A549 (cell line): ENCODE data around the gene CETP. TPM values are rescaled to one million over a fixed set of nuclear protein-coding genes. Genes with fewer than 3 reads are reported as not detected.

Source experiments
- ATAC-seq, 2 experiments: fragments of 200-7000 bp in 1 of 2; fragments of >200 bp in 1 of 2; cut with Nextera tagmentation in 1 of 2; cut with Tn5 transposase in 1 of 2; 3 replicates each; pipeline versions ENCODE4 v1.8.0 to v1.9.1; 2018 to 2020; ENCODE audit warnings: mild to moderate bottlenecking in 1 of 2, moderate library complexity in 1 of 2
- CTCF ChIA-PET: fragments of 300-600 bp; sonication (Branson Sonifier 250); formaldehyde crosslinking; extraction: SDS; loops from one replicate; lab custom pipeline; 2021; ENCODE audit warnings: antibody characterized with exemption, inconsistent platforms; lab: Yijun Ruan, JAX
- POLR2A ChIA-PET: fragments of 350-600 bp; formaldehyde crosslinking; extraction: SDS; loops from one replicate; lab custom pipeline; 2021; ENCODE audit warnings: antibody characterized with exemption, inconsistent platforms; lab: Yijun Ruan, JAX
- DNase-seq, 2 experiments: peaks; one replicate each; pipeline versions ENCODE4 v3.0.0 to v3.0.0-alpha.2; 2011 to 2016; ENCODE audit warnings: low read depth in 1 of 2, low spot score in 1 of 2
- FAIRE-seq: peaks from 2 replicates; lab custom pipeline; 2011; peaks lifted over from hg19 to GRCh38; lab: Jason Lieb, UNC
- H3K27ac ChIP-seq, 2 experiments: fragments of >200 bp; sonication (Bioruptor Twin); formaldehyde crosslinking; 3 replicates each; pipeline ENCODE4 v1.5.1; 2016 to 2017
- H3K4me1 ChIP-seq: fragments of >200 bp; sonication (Bioruptor Twin); formaldehyde crosslinking; 3 replicates; pipeline ENCODE4 v1.6.1; 2016
- H3K4me2 ChIP-seq: fragments of >200 bp; sonication (Bioruptor Twin); formaldehyde crosslinking; 3 replicates; pipeline ENCODE4 v1.6.1; 2016
- H3K4me3 ChIP-seq: fragments of >200 bp; sonication (Bioruptor Twin); formaldehyde crosslinking; 3 replicates; pipeline ENCODE4 v1.5.1; 2016
- H3K9me3 ChIP-seq: fragments of >200 bp; sonication (Bioruptor Twin); formaldehyde crosslinking; 3 replicates; pipeline ENCODE4 v1.6.1; 2016
- BHLHE40 ChIP-seq: IDR thresholded peaks from 2 replicates; pipeline ENCODE4 v1.6.1; 2012; ENCODE audit warnings: low read depth, low read length, inconsistent platforms
- CEBPB ChIP-seq, 2 experiments: fragments of >200 bp in 1 of 2; sonication (Bioruptor Twin) in 1 of 2; formaldehyde crosslinking in 1 of 2; IDR thresholded peaks; 2 replicates each; pipeline ENCODE4 v1.6.1; 2012 to 2016
- CHD2 ChIP-seq: fragments of 150-350 bp; IDR thresholded peaks from 2 replicates; pipeline ENCODE4 v1.6.1; 2014; ENCODE audit warnings: low read length; ENCODE audit not compliant: partially characterized antibody
- EHF ChIP-seq: fragments of 250-450 bp; sonication (Bioruptor Pico); IDR thresholded peaks from 2 replicates; pipeline ENCODE4 v1.5.0; 2020; ENCODE audit warnings: mild to moderate bottlenecking
- EP300 ChIP-seq, 2 experiments: fragments of >200 bp; sonication (Bioruptor Twin); formaldehyde crosslinking; IDR thresholded peaks; 2 replicates in 1 of 2; 3 replicates in 1 of 2; pipeline ENCODE4 v1.6.1; 2016 to 2017
- ESRRA ChIP-seq: fragments of 150-350 bp; IDR thresholded peaks from 2 replicates; pipeline ENCODE4 v1.6.1; 2014; ENCODE audit warnings: mild to moderate bottlenecking, low read length, borderline replicate concordance
- FOSL2 ChIP-seq, 2 experiments: fragments of 450-650 bp in 1 of 2; fragments of >200 bp in 1 of 2; sonication (Bioruptor Twin) in 1 of 2; formaldehyde crosslinking; IDR thresholded peaks; 2 replicates each; pipeline versions ENCODE4 v1.5.0 to v1.6.1; 2016 to 2020; ENCODE audit warnings: mild to moderate bottlenecking in 1 of 2, moderate library complexity in 1 of 2
- HDAC2 ChIP-seq: fragments of 200-600 bp; sonication (generic); IDR thresholded peaks from 2 replicates; pipeline ENCODE4 v1.6.1; 2016
- JUN ChIP-seq, 2 experiments: fragments of >200 bp; sonication (Bioruptor Twin); formaldehyde crosslinking; IDR thresholded peaks; 2 replicates in 1 of 2; 3 replicates in 1 of 2; pipeline ENCODE4 v1.6.1; 2016 to 2017
- KDM5A ChIP-seq: fragments of 200-600 bp; sonication (generic); IDR thresholded peaks from 2 replicates; pipeline ENCODE4 v1.6.1; 2016; ENCODE audit warnings: antibody characterized with exemption, mild to moderate bottlenecking
- MYC ChIP-seq: IDR thresholded peaks from 2 replicates; pipeline ENCODE4 v1.6.1; 2012; ENCODE audit warnings: mild to moderate bottlenecking, inconsistent platforms, low read length, improper control_type of control experiment, borderline replicate concordance
- PHF8 ChIP-seq: fragments of 200-600 bp; sonication (generic); IDR thresholded peaks from 2 replicates; pipeline ENCODE4 v1.6.1; 2016; ENCODE audit warnings: low read depth, mild to moderate bottlenecking, antibody characterized with exemption, moderate library complexity, borderline replicate concordance
- POLR2A ChIP-seq: IDR thresholded peaks from 2 replicates; pipeline ENCODE4 v1.6.1; 2012; ENCODE audit warnings: mild to moderate bottlenecking, low read length
- RFX5 ChIP-seq: fragments of 450-650 bp; IDR thresholded peaks from 2 replicates; pipeline ENCODE4 v1.7.1; 2014; ENCODE audit warnings: antibody characterized with exemption, mild to moderate bottlenecking, moderate library complexity
- RNF2 ChIP-seq: fragments of 200-600 bp; sonication (generic); IDR thresholded peaks from 2 replicates; pipeline ENCODE4 v1.6.1; 2016; ENCODE audit warnings: low read depth, mild to moderate bottlenecking, antibody characterized with exemption, moderate library complexity, borderline replicate concordance
- TFCP2L1 ChIP-seq: fragments of 250-450 bp; sonication (Bioruptor Pico); IDR thresholded peaks from 2 replicates; pipeline ENCODE4 v1.5.0; 2021; ENCODE audit warnings: mild to moderate bottlenecking
- ZFP36 ChIP-seq: fragments of 450-650 bp; IDR thresholded peaks from 2 replicates; pipeline ENCODE4 v1.6.1; 2014; ENCODE audit warnings: borderline replicate concordance; ENCODE audit not compliant: partially characterized antibody
- ZSCAN20 ChIP-seq: fragments of 250-450 bp; sonication (Bioruptor Pico); IDR thresholded peaks from 2 replicates; pipeline ENCODE4 v1.8.0; 2022; ENCODE audit warnings: mild to moderate bottlenecking, moderate library complexity
- WGBS: methylation state at CpG from one replicate; pipeline ENCODE4 v1.1.6; 2017; ENCODE audit errors: missing lambda C conversion rate; 5-methylcytosine and 5-hydroxymethylcytosine counted together
- polyA plus RNA-seq, 4 experiments: library from polyadenylated mRNA; depleted of rRNA in 3 of 4; stranded (reverse); fragments of >200 nt; fragmentation: RNase III in 1 of 4; extraction: RNeasy Plus Mini Kit Qiagen cat#74134 plus additional on column Dnase treatment in 1 of 4; gene quantifications; 2 replicates in 3 of 4; 3 replicates in 1 of 4; pipeline ENCODE4 v1.2.3, GENCODE V29; 2011 to 2017
- TF ChIP-seq, protein P1 (sequence below): fragments of 150-350 bp; IDR thresholded peaks from 2 replicates; pipeline ENCODE4 v1.6.1; 2014; ENCODE audit warnings: low read depth, mild to moderate bottlenecking, low read length
- TF ChIP-seq, protein P2 (sequence below): IDR thresholded peaks from 2 replicates; pipeline ENCODE4 v1.6.1; 2012; ENCODE audit warnings: low read depth, borderline replicate concordance
- TF ChIP-seq, protein P3 (sequence below): IDR thresholded peaks from 2 replicates; pipeline ENCODE4 v1.6.1; 2012
- TF ChIP-seq, protein P4 (sequence below): fragments of >200 bp; sonication (Bioruptor Twin); formaldehyde crosslinking; IDR thresholded peaks from 3 replicates; pipeline ENCODE4 v1.5.1; 2016
- TF ChIP-seq, protein P5 (sequence below): fragments of >200 bp; sonication (Bioruptor Twin); formaldehyde crosslinking; IDR thresholded peaks from 3 replicates; pipeline ENCODE4 v1.6.1; 2016
- TF ChIP-seq, protein P6 (sequence below): fragments of 200-600 bp; sonication (generic); IDR thresholded peaks from 2 replicates; pipeline ENCODE4 v1.6.1; 2016; ENCODE audit warnings: antibody characterized with exemption, mild to moderate bottlenecking, moderate library complexity
- TF ChIP-seq, protein P7 (sequence below): fragments of 450-650 bp; IDR thresholded peaks from 2 replicates; pipeline ENCODE4 v1.6.1; 2014; ENCODE audit warnings: antibody characterized with exemption
- TF ChIP-seq, protein P8 (sequence below): IDR thresholded peaks from 2 replicates; pipeline ENCODE4 v1.6.1; 2012

The CETP gene
- polyA plus RNA-seq, 2 of the 4 experiments (the other 2 are of a cell fraction) = not detected

DNA sequence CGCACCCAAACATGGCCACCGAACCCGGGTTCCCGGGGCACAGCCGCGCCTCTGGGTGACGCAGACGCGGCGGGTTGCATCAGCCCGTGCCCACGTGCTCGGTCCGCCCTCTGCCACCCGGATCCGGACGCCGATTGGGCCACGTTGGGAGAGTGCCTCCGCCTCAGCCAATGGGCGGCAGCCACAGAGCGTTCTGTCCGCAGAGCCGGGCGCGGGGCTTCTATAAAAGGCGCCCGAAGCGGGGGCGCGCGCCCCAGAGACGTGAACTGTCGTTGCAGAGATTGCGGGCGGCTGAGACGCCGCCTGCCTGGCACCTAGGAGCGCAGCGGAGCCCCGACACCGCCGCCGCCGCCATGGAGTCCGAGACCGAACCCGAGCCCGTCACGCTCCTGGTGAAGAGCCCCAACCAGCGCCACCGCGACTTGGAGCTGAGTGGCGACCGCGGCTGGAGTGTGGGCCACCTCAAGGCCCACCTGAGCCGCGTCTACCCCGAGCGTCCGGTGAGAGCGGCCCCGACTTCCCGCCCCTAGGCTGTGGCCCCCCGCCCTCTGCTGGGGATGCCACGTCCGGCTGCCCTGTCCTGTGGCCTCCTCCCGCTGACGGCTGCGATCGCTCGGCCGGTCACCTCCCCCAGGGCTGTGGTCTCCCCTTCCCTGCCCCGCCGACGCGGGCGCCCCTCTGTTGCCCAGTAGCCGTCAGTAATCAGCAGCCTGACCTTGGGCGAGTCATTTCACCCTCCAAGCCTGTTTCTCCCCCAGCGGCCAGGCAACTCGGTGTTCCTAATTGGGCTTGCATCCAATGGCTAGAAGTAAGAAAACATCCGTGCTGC lies 29.6 kb upstream of the CETP start, which contains the start of gene HERPUD1:
HERPUD1 (plus strand) TSS at position 251 of the 829 bp plus-strand sequence; CDS start at position 354, 103 bp downstream.
- FAIRE-seq = no peak
- CTCF ChIA-PET = interaction anchor here (0.6 to 1.9 kb wide), 6 partner anchors 13 to 142 kb away, joined by 3 to 5 read pairs (median 3); no protein-coding TSS in a partner anchor
- WGBS = 0% methylated on average over 9 of the region's 83 CpGs

More for the DNA sequence above, 29.6 kb upstream of the CETP start, which contains the start of gene HERPUD1:
- Histone ChIP-seq H3K9me3 (no peaks in the 10 kb centered on the region), H3K27ac (peak within 1 kb of the TSS; percentile 94 to 95), H3K4me3 (peak within 1 kb of the TSS; percentile 99), H3K4me1 (peaks cover 41% of the 10 kb centered on the region), H3K4me2 (peak within 1 kb of the TSS; percentile 88)
- POLR2A ChIA-PET = interaction anchor here (0.6 to 1.7 kb wide), 18 partner anchors 8 to 254 kb away, joined by 3 to 26 read pairs (median 4); partner anchors contain the start of genes NUP93, PSME3IP1 and RSPRY1
- TF ChIP-seq ESRRA = 0 out of 2 replicates have a peak, but pooled peaks have one; percentile 30
- TF ChIP-seq RFX5 = 0 out of 2 replicates have a peak, but pooled peaks have one; percentile 45
- TF ChIP-seq EHF (CRISPR knock-in tag) = no peak
- TF ChIP-seq EP300 (IDR thresholded peaks at IDR 0.05) = peak in 1 of 2 experiments; percentile 20; a peak in 1 of 5 replicates
- TF ChIP-seq, protein P1, sequence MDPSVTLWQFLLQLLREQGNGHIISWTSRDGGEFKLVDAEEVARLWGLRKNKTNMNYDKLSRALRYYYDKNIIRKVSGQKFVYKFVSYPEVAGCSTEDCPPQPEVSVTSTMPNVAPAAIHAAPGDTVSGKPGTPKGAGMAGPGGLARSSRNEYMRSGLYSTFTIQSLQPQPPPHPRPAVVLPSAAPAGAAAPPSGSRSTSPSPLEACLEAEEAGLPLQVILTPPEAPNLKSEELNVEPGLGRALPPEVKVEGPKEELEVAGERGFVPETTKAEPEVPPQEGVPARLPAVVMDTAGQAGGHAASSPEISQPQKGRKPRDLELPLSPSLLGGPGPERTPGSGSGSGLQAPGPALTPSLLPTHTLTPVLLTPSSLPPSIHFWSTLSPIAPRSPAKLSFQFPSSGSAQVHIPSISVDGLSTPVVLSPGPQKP = no peak
- peak; percentile 95; the same call in 1 of the 2 replicates for TF ChIP-seq MYC
- TF ChIP-seq CHD2 = no peak
- peak; percentile 83 for TF ChIP-seq POLR2A
- peak; percentile 86 for TF ChIP-seq PHF8
- TF ChIP-seq, protein P2, sequence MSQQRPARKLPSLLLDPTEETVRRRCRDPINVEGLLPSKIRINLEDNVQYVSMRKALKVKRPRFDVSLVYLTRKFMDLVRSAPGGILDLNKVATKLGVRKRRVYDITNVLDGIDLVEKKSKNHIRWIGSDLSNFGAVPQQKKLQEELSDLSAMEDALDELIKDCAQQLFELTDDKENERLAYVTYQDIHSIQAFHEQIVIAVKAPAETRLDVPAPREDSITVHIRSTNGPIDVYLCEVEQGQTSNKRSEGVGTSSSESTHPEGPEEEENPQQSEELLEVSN = peak; percentile 88
- no peak for TF ChIP-seq KDM5A
- TF ChIP-seq, protein P3, sequence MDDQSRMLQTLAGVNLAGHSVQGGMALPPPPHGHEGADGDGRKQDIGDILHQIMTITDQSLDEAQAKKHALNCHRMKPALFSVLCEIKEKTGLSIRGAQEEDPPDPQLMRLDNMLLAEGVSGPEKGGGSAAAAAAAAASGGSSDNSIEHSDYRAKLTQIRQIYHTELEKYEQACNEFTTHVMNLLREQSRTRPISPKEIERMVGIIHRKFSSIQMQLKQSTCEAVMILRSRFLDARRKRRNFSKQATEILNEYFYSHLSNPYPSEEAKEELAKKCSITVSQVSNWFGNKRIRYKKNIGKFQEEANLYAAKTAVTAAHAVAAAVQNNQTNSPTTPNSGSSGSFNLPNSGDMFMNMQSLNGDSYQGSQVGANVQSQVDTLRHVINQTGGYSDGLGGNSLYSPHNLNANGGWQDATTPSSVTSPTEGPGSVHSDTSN = peak; percentile 59; the same call in 1 of the 2 replicates
- TF ChIP-seq, protein P4, sequence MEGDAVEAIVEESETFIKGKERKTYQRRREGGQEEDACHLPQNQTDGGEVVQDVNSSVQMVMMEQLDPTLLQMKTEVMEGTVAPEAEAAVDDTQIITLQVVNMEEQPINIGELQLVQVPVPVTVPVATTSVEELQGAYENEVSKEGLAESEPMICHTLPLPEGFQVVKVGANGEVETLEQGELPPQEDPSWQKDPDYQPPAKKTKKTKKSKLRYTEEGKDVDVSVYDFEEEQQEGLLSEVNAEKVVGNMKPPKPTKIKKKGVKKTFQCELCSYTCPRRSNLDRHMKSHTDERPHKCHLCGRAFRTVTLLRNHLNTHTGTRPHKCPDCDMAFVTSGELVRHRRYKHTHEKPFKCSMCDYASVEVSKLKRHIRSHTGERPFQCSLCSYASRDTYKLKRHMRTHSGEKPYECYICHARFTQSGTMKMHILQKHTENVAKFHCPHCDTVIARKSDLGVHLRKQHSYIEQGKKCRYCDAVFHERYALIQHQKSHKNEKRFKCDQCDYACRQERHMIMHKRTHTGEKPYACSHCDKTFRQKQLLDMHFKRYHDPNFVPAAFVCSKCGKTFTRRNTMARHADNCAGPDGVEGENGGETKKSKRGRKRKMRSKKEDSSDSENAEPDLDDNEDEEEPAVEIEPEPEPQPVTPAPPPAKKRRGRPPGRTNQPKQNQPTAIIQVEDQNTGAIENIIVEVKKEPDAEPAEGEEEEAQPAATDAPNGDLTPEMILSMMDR = 0 out of 3 replicates have a peak, but pooled peaks have one; percentile 8
- TF ChIP-seq TFCP2L1 (CRISPR knock-in tag) = peak; percentile 63
- TF ChIP-seq, protein P5, sequence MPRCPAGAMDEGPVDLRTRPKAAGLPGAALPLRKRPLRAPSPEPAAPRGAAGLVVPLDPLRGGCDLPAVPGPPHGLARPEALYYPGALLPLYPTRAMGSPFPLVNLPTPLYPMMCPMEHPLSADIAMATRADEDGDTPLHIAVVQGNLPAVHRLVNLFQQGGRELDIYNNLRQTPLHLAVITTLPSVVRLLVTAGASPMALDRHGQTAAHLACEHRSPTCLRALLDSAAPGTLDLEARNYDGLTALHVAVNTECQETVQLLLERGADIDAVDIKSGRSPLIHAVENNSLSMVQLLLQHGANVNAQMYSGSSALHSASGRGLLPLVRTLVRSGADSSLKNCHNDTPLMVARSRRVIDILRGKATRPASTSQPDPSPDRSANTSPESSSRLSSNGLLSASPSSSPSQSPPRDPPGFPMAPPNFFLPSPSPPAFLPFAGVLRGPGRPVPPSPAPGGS = peak; percentile 98; the same call in 2 of the 3 replicates
- TF ChIP-seq, protein P6, sequence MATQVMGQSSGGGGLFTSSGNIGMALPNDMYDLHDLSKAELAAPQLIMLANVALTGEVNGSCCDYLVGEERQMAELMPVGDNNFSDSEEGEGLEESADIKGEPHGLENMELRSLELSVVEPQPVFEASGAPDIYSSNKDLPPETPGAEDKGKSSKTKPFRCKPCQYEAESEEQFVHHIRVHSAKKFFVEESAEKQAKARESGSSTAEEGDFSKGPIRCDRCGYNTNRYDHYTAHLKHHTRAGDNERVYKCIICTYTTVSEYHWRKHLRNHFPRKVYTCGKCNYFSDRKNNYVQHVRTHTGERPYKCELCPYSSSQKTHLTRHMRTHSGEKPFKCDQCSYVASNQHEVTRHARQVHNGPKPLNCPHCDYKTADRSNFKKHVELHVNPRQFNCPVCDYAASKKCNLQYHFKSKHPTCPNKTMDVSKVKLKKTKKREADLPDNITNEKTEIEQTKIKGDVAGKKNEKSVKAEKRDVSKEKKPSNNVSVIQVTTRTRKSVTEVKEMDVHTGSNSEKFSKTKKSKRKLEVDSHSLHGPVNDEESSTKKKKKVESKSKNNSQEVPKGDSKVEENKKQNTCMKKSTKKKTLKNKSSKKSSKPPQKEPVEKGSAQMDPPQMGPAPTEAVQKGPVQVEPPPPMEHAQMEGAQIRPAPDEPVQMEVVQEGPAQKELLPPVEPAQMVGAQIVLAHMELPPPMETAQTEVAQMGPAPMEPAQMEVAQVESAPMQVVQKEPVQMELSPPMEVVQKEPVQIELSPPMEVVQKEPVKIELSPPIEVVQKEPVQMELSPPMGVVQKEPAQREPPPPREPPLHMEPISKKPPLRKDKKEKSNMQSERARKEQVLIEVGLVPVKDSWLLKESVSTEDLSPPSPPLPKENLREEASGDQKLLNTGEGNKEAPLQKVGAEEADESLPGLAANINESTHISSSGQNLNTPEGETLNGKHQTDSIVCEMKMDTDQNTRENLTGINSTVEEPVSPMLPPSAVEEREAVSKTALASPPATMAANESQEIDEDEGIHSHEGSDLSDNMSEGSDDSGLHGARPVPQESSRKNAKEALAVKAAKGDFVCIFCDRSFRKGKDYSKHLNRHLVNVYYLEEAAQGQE = peak; percentile 32
- TF ChIP-seq CEBPB (IDR thresholded peaks at IDR 0.05) = peak; percentile 49 to 89; a peak in 3 of 4 replicates
- TF ChIP-seq, protein P7, sequence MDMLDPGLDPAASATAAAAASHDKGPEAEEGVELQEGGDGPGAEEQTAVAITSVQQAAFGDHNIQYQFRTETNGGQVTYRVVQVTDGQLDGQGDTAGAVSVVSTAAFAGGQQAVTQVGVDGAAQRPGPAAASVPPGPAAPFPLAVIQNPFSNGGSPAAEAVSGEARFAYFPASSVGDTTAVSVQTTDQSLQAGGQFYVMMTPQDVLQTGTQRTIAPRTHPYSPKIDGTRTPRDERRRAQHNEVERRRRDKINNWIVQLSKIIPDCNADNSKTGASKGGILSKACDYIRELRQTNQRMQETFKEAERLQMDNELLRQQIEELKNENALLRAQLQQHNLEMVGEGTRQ = peak; percentile 93
- TF ChIP-seq RNF2 = 0 out of 2 replicates have a peak, but pooled peaks have one; percentile 28
- TF ChIP-seq BHLHE40 = peak; percentile 66
- no peak for TF ChIP-seq ZSCAN20 (CRISPR knock-in tag)
- TF ChIP-seq, protein P8, sequence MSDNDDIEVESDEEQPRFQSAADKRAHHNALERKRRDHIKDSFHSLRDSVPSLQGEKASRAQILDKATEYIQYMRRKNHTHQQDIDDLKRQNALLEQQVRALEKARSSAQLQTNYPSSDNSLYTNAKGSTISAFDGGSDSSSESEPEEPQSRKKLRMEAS = peak; percentile 99
- TF ChIP-seq ZFP36 = no peak
- no peak for TF ChIP-seq FOSL2 (IDR thresholded peaks at IDR 0.05)
- peak; percentile 71 for TF ChIP-seq FOSL2 (CRISPR knock-in tag; IDR thresholded peaks at IDR 0.05)
- TF ChIP-seq HDAC2 = 0 out of 2 replicates have a peak, but pooled peaks have one; percentile 39
- peak; percentile 96 to 99 for TF ChIP-seq JUN (IDR thresholded peaks at IDR 0.05)
- ATAC-seq = peak; percentile 94 to 97
- peak; percentile 97 to 99 for DNase-seq
